SU-DHL-6 (cell line): Measurements from ENCODE around the gene PTGES2.

ENCODE experiments used
- CTCF ChIP-seq: fragments of 200-600 bp; sonication (generic); IDR thresholded peaks from one replicate; pipeline ENCODE4 v1.5.1; 2017; ENCODE audit warnings: antibody characterized with exemption, mild to moderate bottlenecking, low read length, moderate library complexity; ENCODE audit not compliant: insufficient read depth, poor library complexity, severe bottlenecking
- EZH2phosphoT487 ChIP-seq: fragments of 200-600 bp; sonication (generic), shearing (Covaris generic); conservative IDR thresholded peaks from 2 replicates; pipeline ENCODE4 v1.6.1; 2018; ENCODE audit warnings: mild to moderate bottlenecking, antibody characterized with exemption, low read length, moderate library complexity, mixed read lengths

GRCh38 chr9:128175102-128175563 lies 47.6 kb upstream of the PTGES2 start:
- TF ChIP-seq CTCF (no peak), EZH2phosphoT487 (no peak)
